HG03469 (cell line): ENCODE measurements around the gene CRB1.
"Not testable (repeated sequence)": the region's sequence is repeated elsewhere in the genome, so short reads cannot be mapped to it uniquely, and the experiment has no call there.

ENCODE experiments used
- ATAC-seq: cut with Tn5 transposase; IDR thresholded peaks from one replicate; pipeline ENCODE4 v1.9.1; 2021; ENCODE audit warnings: mild to moderate bottlenecking, moderate library complexity, moderate number of reproducible peaks; ENCODE audit not compliant: unreplicated experiment

CRB1 gene

DNA sequence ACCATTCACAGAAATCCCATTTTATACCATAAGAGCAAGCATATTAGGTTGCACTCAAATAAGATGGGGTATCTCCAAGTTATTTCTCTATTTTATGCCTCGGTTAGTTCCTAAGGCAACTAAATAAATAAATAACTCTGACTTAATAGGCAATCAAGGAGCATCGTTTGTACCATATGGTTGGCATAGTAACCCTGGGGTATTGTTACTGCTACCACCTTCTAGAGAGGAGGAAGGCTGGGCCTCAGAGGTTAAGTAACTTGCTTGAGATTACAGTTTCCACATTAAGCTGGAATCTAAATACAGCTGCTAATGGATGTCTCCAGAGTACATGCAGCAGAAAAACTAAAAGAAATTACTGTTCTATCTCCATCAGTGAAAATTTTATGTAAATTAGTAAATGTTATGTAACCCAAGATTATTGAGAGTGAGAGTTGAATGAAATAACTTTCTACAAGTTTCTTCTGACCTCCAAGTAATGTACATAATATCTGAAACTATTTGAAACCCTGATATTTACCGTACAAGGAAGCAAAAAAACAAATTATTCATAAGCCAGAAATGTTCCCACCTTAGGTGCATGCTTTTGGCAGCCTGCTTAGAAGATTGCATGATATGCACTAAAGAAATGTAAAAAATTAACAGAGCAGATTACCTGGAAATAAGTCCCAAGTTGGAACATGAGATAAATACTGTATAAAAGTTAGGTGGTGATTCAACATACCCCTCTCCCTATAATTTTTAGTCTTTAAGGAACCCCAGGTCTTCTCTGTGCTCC lies 127.0 kb downstream of the CRB1 start:
- no peak for ATAC-seq

- no peak for ATAC-seq
These were observed 129.8 kb downstream of the CRB1 start for GRCh38 chr1:197397895-197398294.

DNA sequence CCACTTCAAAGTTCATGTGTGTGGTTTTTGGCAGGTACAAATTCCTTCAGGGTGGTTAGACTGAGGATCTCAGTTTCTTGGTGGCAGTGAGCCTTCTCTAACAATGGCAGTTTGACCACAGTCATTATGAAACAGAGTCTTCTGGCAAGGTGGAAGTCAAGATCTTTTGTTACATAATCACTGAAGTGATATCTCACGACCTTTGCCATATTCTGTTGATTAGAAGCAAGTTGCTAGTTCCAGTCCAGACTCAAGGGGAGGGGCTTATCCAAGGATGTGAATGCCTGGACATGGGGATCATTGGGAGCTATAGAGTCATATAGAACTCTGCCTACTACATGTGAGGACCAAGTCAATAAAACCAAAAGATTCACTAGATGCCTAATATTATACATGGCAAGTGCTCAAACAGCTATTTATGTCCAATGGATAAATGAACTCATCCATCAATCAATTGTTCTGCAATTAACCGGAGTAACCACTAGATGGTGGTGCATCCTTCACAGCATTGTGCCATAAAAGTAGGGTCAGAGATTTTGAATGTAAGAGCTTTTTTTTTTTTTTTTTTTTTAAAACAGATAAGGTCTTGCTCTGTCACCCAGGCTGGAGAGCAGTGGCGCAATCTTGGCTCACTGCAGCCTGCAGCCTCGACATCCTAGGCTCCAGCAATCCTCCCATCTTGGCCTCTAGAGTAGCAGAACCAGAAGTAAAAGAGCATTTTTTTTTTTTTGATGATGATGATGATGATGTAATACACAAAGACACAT lies 131.9 kb downstream of the CRB1 start:
- peak; percentile 78 for ATAC-seq

DNA sequence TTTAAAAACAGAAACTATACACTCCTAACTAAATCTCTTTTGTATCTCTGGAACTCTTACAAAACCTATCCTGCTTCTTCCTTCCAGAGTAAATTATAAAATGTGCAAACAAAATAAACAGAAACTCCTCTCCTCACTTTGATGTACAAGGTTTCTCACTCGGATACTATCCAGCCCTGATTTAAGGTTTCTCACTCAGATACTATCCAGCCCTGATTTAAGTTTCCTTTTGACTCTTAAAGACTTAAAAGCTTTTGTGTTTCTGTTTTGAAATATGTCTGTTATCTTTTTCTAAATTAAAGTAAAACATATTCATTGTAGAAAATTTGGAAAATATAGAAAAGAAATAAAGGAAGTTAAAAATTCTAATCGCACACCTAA lies 132.5 kb downstream of the CRB1 start:
- ATAC-seq = no peak

DNA sequence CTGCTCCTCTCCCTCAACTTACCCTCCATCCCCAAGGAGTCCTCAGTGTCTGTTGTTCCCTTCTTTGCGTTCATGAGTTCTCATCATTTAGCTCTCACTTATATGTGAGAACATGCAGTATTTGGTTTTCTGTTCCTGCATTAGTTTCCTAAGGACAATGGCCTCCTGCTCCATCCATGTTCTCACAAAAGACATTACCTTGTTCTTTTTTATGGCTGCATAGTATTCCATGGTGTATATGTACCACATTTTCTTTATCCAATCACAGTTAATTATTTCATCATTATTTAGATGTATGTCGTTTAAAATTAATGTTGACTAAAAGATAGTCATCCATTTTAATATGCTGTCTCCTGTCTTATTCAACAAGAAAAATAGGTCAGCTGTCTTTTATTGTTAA lies 134.1 kb downstream of the CRB1 start:
- ATAC-seq = no peak

GRCh38 chr1:197404774-197405173 lies 136.7 kb downstream of the CRB1 start:
- ATAC-seq = not testable (repeated sequence)

DNA sequence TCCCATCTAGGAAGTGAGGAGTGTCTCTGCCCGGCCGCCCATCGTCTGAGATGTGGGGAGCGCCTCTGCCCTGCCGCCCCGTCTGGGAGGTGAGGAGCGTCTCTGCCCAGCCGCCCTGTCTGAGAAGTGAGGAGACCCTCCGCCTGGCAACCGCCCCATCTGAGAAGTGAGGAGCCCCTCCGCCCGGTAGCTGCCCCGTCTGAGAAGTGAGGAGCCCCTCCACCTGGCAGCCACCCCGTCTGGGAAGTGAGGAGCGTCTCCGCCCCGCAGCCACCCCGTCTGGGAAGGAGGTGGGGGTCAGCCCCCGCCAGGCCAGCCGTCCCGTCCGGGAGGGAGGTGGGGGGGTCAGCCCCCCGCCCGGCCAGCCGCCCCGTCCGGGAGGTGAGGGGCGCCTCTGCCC lies 137.6 kb downstream of the CRB1 start:
- ATAC-seq = not testable (repeated sequence)

GRCh38 chr1:197413564-197413963 lies 145.5 kb downstream of the CRB1 start:
- ATAC-seq = no peak

- no peak for ATAC-seq
These were observed 147.2 kb downstream of the CRB1 start for GRCh38 chr1:197415221-197415620.

DNA sequence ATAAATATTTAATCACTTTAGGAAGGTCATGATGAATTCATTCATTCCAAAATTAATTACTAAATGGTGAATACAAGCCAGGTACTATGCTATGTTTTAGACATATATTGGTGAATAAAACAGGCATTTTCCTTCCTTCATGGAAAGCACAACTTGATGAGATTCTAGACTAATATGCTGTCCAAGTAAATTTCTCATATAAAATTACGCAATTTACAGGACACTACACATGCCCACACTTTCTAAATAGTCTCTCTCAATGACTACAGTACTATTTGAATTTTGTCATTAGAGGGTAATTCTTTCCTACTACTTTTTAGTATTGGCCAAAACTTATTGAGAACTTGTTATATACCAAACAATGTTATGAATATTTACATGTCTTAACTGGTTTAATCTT lies 150.6 kb downstream of the CRB1 start:
- ATAC-seq = no peak

- no peak for ATAC-seq
These were observed 154.9 kb downstream of the CRB1 start for GRCh38 chr1:197422993-197423392.

- no peak for ATAC-seq
These were observed 156.3 kb downstream of the CRB1 start for GRCh38 chr1:197424380-197424779.

DNA sequence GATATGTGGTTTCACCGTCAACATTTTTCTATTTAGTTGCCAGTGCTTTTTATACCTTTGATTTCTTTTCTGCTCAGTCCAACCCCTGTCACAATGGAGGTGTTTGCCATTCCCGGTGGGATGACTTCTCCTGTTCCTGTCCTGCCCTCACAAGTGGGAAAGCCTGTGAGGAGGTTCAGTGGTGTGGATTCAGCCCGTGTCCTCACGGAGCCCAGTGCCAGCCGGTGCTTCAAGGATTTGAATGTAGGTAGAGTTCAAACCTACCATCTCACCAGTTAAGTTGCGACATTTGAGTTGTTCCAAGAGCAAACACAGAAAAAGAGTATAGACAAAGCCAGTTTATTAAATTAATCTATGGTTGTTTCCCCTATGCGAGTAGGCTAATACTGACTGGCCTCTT lies 161.3 kb downstream of the CRB1 start:
- no peak for ATAC-seq

- no peak for ATAC-seq
These were observed 167.2 kb downstream of the CRB1 start for GRCh38 chr1:197435224-197435623.

DNA sequence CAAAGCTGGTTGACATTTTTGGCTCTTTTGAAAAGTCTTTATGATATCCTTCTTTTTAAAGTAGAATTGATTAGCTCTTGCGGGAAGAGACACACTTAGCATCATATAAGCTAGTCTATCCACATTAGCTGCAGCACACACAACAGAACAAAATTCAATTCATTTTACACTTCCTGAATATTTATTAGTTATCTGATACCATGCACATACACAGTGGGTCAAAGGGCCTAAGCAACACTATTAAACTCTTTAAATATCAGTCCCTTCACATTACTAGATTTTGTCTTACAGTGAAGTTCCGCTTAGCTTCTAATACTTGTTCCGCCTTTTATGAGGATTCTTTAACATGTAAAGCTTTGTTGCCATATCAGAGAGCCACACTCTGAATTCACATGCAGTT lies 169.5 kb downstream of the CRB1 start:
- no peak for ATAC-seq

- ATAC-seq = no peak
These were observed 170.1 kb downstream of the CRB1 start for GRCh38 chr1:197438010-197438790.

GRCh38 chr1:197439708-197440280 lies 171.7 kb downstream of the CRB1 start:
- no peak for ATAC-seq

GRCh38 chr1:197440715-197441114 lies 172.7 kb downstream of the CRB1 start:
- no peak for ATAC-seq

- no peak for ATAC-seq
These were observed 174.0 kb downstream of the CRB1 start for GRCh38 chr1:197441999-197442414.

- no peak for ATAC-seq
These were observed 176.7 kb downstream of the CRB1 start for GRCh38 chr1:197444755-197445154.

- no peak for ATAC-seq
These were observed 180.2 kb downstream of the CRB1 start for GRCh38 chr1:197448121-197448779.
